GM18526 (cell line): ENCODE results near the gene TOP3A.

ENCODE experiments used
- POLR2A ChIP-seq: IDR thresholded peaks from 3 replicates; pipeline ENCODE4 v1.6.1; 2011; ENCODE audit not compliant: insufficient read length; ENCODE audit errors: extremely low read depth

TOP3A gene

DNA sequence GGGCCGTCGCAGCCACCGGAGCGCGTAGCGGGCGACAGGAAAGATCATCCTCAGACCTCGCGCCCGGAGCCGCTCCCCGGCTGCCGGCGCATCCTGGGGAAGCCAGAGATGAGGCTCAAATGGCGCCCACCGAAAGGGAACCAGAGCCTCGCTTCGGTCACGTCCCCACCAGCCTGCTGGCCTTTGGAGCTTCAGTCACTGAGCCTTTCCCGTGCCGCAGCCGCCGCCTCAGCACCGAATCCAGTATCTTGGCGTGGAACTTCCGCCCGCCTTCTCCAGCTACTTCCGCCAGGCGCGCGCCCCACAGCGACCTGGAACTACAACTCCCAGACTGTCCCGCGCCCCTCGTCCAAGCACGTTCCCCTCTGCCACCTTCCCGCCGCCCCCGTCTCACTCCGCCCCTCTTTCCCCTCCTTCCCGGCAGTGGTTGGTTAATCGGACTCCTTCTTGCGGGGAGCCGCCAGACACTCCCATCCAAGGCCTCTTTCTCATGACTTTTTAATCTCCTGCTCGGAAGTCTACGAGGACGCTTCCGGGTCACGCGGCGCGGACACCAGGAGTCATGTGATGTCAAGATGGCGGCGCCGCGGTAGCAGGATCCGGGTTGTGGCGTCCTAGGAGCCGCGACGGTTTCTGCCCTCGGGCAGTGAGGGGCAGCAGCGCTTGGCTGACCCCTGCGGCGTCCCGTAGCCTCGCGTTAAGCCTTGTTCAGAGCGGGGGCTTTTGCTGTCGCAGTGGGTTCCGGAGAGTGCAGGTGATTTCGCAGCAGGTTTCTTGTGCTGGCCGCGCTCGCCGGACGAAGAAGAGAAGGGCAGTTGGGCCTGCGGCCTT is at the start of gene TOP3A, which contains the start of gene SMCR8:
TOP3A (minus strand) TSS at position 264 of the 831 bp plus-strand sequence; CDS start at position 48, 216 bp downstream.
SMCR8 (plus strand) TSS at position 563 of the 831 bp plus-strand sequence. CDS start 497 bp downstream, outside the sequence.
- peak; percentile 63 for TF ChIP-seq POLR2A

DNA sequence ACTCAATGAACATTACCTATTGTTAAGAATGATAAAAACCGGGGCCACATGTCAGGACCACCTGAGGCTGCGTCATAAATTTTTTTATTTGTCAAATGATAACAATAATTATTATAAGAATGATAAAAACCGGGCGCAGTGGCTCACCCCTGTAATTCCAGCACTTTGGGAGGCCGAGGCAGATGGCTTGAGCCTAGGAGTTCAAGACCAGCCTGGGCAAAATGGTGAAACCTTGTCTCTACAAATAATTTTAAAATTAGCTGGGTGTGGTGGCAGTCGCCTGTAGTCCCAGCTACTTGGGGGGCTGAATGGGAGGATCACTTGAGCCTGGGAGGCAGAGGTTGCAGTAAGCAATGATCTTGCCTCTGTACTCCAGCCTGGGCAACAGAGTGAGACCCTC is 49.4 kb upstream of the TOP3A start:
- TF ChIP-seq POLR2A, result no peak

- TF ChIP-seq POLR2A, result peak; percentile 78
Measured at GRCh38 chr17:18363101-18364049, 48.6 kb upstream of the TOP3A start, which contains the start of gene SHMT1. Gene SHMT1, minus strand, starts transcription at chr17:18363550. Its CDS starts 7,569 bp downstream, at chr17:18355981.

GRCh38 chr17:18362698-18363100 is 47.9 kb upstream of the TOP3A start:
- no peak for TF ChIP-seq POLR2A

GRCh38 chr17:18361837-18362697 is 47.3 kb upstream of the TOP3A start:
- no peak for TF ChIP-seq POLR2A

GRCh38 chr17:18360518-18360917 is 45.7 kb upstream of the TOP3A start:
- TF ChIP-seq POLR2A, result no peak

GRCh38 chr17:18356624-18357023 is 41.8 kb upstream of the TOP3A start:
- no peak for TF ChIP-seq POLR2A

DNA sequence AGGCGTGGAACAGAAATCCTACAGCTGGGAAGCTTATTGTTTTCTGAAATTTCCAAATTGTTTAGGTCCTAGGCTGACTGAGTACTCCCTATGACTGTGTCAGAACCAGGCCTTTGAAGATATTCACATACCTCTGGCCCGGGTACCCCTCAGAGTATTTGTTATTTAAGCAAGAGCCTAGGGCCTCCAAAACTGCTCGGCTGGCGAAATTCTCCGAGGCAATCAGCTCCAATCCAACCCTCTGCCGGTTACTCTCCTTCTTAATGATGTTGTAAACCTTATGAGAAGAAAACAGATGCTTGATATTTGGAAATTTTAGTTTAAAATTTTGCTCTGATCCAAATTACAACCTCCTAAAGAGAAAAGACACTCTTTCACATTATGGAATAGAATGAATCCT is 38.7 kb upstream of the TOP3A start:
- no peak for TF ChIP-seq POLR2A

GRCh38 chr17:18344021-18344420 is 29.2 kb upstream of the TOP3A start:
- no peak for TF ChIP-seq POLR2A

DNA sequence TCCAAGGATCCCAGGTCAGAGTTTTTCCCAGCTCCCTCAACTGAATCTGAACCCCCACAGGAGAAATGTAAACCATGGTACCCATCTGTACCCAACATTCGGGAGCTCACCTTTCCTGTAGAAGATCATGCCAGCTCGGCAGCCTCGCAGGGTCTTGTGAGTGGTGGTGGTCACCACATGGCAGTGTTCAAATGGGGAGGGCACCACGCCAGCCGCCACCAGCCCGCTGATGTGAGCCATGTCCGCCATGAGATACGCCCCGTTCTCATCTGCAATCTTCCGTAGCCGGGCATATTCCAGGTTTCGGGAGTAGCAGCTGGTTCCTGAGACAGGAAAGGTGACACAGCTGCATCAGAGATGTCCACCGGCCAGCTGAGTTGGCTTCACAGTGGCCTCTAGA is 25.1 kb upstream of the TOP3A start:
- no peak for TF ChIP-seq POLR2A

- TF ChIP-seq POLR2A, result no peak
Measured at GRCh38 chr17:18332909-18333489, 18.2 kb upstream of the TOP3A start.

DNA sequence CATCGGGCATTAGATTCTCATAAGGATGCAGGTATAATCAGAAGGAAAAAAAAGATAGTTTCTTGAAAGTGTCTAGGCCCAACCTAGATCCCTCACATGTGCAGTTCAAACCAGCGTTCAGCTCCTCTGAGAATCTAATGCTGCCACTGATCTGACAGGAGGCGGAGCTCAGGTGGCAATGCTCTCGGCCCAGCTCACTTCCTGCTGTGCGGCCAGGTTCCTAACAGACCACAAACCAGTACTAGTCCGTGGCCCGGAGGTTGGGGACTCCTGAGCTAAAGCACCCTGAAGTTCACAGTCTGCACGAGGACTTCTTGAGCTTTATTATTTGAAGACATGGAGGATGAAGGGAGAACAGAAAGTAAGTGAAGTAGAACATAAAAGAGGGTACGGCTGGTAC is 17.1 kb upstream of the TOP3A start:
- TF ChIP-seq POLR2A, result no peak

DNA sequence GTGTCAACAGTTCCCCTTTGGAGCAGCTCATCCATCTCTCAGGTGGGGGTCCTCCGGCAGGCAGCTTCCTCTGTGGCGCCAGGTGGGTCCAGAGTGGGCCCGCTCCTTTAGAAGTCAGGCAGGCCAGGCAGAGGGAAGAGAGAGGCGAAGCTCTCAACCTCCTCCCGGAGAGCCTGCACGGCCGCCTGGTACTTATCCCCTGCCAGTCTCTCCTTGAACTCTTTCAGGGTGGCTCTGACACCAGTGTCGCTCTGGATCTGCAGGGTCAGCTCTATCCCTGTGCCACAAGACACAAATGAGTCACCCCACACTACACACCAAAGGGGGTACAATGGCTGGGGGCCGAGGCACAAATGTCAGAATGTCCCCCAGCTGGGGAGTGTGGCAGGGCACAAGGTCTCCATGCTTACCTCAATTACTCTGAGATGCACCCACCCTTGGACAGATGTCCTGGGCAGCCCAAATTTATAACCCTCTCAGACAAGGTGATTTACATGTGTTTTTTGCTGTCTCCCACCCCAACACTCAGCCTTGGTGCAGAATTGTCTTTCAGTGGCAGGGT is 13.9 kb upstream of the TOP3A start:
- no peak for TF ChIP-seq POLR2A

GRCh38 chr17:18327556-18327955 is 12.8 kb upstream of the TOP3A start:
- no peak for TF ChIP-seq POLR2A
